ENCODE measurements around the gene S100A1.
"Not testable (repeated sequence)": the region's sequence is repeated elsewhere in the genome, so short reads cannot be mapped to it uniquely, and the experiment has no call there.

Gene S100A1

GRCh38 chr1:153628638-153629342 lies 556 bp downstream of the S100A1 start:
- intact Hi-C loops (cut with DNase I): loop anchor here (5.0 kb wide), 1 partner anchor 56 kb away; no protein-coding TSS in a partner anchor
- DNase-seq: peak in 1 of 10 donors; percentile 57

GRCh38 chr1:153629343-153629665 lies 1.1 kb downstream of the S100A1 start:
- intact Hi-C loops (cut with DNase I): loop anchor here (5.0 kb wide), 1 partner anchor 57 kb away; no protein-coding TSS in a partner anchor

GRCh38 chr1:153629971-153630370 lies 1.7 kb downstream of the S100A1 start:
- peak in 1 of 10 donors; percentile 31 for DNase-seq
- intact Hi-C loops (cut with DNase I): loop anchor here (5.0 kb wide), 1 partner anchor 58 kb away; no protein-coding TSS in a partner anchor

More at GRCh38 chr1:153629343-153629665, 1.1 kb downstream of the S100A1 start:
- DNase-seq: no peak

DNA sequence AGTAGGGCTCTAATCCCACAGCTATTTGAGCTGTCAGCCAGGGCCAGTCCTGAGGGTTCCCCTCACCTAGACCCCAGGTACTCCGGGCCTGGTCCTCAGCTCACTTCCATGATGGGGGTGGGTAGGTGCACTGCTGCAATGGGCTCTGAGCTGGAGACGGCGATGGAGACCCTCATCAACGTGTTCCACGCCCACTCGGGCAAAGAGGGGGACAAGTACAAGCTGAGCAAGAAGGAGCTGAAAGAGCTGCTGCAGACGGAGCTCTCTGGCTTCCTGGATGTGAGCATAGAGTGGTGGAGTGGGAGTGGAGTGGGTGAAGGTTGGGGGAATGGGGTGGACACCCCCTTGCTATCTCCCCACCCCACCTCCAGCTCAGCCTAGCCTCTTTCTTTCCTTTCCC lies 2.1 kb downstream of the S100A1 start:
- no peak for DNase-seq
- intact Hi-C loops (cut with DNase I): no loop called here

DNA sequence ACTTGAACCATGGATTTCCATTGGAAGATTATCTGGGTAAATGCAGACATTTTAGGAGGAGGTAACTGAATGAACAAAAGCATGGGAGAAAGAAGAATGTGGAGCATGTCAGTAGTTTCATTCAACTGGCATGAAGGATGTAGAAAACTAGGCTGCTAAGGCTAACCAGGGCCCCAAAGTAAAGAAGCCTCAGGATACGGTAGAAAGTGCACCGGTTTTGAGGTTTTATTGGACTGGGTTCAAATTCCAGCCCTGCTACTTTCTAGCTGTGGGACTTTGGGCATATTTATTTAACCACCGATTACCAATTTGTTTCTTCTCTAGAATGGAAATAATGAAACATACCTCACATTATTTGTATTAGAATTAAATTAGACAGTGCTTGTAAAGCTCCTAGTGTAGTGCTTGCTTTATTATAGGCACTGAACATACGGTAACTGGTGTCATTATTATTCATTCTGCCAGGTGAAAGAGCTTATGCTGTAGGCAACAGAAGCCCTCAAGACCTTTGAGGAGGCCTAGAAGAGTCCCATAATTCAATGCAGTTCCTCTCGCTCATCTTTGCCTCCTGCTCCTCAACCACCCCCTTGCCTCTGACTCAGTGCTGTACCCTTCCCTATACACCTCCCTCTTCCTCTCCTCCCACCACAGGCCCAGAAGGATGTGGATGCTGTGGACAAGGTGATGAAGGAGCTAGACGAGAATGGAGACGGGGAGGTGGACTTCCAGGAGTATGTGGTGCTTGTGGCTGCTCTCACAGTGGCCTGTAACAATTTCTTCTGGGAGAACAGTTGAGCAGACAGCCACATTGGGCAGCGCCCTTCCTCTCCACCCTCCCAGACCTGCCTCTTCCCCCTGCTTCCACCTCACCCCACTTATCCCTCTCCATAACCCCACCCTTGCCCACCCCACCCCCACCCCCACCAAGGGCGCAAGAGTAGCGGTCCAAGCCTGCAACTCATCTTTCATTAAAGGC lies 3.1 kb downstream of the S100A1 start:
- intact Hi-C loops (cut with DNase I): no loop called here
- DNase-seq: no peak

- intact Hi-C loops (cut with DNase I): no loop called here
- DNase-seq: peak in 1 of 10 donors; percentile 84
These were observed 5.0 kb downstream of the S100A1 start for GRCh38 chr1:153633161-153633753.

GRCh38 chr1:153633754-153634665 lies 5.8 kb downstream of the S100A1 start, which contains the start of gene CHTOP:
Gene CHTOP, plus strand, starts transcription at chr1:153634066. Its CDS starts 2,523 bp downstream, at chr1:153636589.
- peak; percentile 96 to 100 (median 99) for DNase-seq
- intact Hi-C loops (cut with DNase I): no loop called here

GRCh38 chr1:153635872-153636271 lies 7.6 kb downstream of the S100A1 start:
- intact Hi-C loops (cut with DNase I): no loop called here
- no peak for DNase-seq

- no peak for DNase-seq
- intact Hi-C loops (cut with DNase I): no loop called here
These were observed 8.1 kb downstream of the S100A1 start for GRCh38 chr1:153636312-153636711.

DNA sequence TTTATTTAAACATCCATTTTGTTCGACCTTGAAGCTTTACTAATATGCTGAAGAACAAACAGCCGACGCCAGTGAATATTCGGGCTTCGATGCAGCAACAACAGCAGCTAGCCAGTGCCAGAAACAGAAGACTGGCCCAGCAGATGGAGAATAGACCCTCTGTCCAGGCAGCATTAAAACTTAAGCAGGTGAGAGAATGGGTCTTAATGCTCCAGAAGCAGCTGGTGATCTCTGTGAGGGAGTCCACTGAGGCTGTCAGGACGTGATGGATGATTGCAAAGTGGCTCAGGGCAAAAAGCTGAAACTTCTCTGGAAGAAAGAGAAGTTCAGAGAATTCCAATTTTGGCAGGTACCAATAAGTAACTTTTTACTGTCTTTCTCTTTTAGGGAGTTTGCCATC lies 10.0 kb downstream of the S100A1 start:
- intact Hi-C loops (cut with DNase I): no loop called here
- no peak for DNase-seq

GRCh38 chr1:153639280-153639679 lies 11.0 kb downstream of the S100A1 start:
- intact Hi-C loops (cut with DNase I): no loop called here
- no peak for DNase-seq

DNA sequence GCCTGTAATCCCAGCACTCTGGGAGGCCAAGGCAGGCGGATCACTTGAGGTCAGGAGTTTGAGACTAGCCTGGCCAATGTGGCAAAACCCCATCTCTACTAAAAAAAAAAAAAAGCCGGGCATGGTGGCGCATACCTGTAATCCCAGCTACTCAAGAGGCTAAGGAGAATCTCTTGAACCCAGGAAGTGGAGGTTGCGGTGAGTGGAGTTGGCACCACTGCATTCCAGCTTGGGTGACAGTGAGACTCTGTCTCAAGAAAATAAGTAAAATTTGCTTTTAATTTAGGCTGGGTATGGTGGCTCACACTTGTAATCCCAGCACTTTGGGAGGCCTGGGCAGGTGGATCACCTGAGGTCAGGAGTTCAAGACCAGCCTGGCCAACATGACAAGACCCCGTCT lies 12.0 kb downstream of the S100A1 start:
- intact Hi-C loops (cut with DNase I); DNase-seq: not testable (repeated sequence)

- no peak for DNase-seq
- intact Hi-C loops (cut with DNase I): no loop called here
These were observed 12.6 kb downstream of the S100A1 start for GRCh38 chr1:153640861-153641260.

GRCh38 chr1:153642161-153642560 lies 13.9 kb downstream of the S100A1 start:
- DNase-seq: no peak
- intact Hi-C loops (cut with DNase I): no loop called here

DNA sequence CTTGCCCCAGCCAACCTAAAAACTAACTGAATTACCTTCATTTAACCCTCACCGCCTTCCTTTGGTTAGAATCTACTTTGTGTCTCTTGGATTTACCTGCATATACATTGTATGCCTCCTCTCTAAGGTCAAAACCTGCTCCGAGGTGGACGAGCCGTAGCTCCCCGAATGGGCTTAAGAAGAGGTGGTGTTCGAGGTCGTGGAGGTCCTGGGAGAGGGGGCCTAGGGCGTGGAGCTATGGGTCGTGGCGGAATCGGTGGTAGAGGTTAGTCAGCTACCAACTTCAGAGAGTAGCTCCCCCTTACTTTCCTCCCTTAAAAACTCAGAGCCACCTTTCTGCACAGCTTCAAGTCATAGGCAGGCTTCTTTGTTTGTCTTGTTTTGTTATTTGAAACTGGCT lies 14.9 kb downstream of the S100A1 start:
- no peak for DNase-seq
- intact Hi-C loops (cut with DNase I): no loop called here

GRCh38 chr1:153643816-153644215 lies 15.6 kb downstream of the S100A1 start:
- no peak for DNase-seq

GRCh38 chr1:153646672-153647345 lies 18.6 kb downstream of the S100A1 start:
- intact Hi-C loops (cut with DNase I): no loop called here
- no peak for DNase-seq

More at GRCh38 chr1:153643816-153644215, 15.6 kb downstream of the S100A1 start:
- intact Hi-C loops (cut with DNase I): no loop called here

DNA sequence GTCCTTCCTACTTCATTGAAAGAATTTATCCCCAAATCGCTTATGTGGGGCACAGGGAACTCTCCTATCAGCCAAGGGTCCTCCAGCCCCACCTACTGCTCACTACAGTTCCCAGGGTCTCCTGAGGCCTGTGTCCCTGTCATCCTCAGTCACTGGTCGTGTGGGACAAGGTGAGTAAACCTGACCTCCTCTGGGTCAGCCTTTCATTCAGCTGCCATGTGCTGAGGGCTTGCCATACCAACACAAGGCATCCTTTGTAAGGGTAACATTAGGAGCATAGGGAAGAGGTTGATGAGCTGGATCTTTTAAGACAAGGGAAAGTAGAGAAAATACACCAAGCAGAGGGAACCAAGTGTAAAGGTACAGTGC lies 19.1 kb downstream of the S100A1 start:
- no peak for DNase-seq
- intact Hi-C loops (cut with DNase I): no loop called here

DNA sequence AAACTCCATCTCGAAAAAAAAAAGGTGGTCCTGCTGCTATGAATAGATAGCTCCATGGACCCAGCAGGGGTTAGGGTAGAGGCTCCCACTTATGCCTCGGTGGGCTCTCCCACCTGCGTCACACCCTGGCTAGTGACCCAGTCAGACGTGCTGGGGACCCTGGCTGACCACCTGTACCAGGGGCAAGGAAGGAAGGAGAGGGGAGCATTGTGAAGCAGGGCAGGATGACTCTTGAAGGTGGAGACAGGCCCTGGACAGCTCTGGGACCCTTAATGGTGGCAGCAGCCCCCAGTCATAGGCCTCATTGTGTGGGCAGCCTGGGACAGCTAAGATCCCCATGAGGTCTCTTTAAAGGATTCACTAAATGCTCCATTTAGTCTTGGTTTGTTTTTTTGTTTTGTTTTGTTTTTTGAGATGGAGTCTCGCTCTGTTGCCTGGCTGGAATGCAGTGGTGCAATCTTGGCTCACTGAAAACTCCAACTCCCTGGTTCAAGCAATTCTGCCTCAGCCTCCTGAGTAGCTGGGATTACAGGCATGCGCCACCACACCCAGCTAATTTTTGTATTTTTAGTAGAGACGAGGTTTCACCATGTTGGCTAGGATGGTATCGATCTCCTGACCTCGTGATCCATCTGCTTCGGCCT lies 19.9 kb downstream of the S100A1 start:
- intact Hi-C loops (cut with DNase I): no loop called here
- DNase-seq: no peak

Data from posterior cingulate gyrus (tissue), 11 donors.